C4-2B (cell line): ENCODE measurements around the gene LRRC42.

Experiments
- ZFX ChIP-seq: fragments of 450-650 bp; IDR thresholded peaks from 2 replicates; pipeline ENCODE4 v1.6.1; 2017
- TF ChIP-seq, protein P1 (sequence below): fragments of 450-650 bp; conservative IDR thresholded peaks from 2 replicates; pipeline ENCODE4 v1.5.1; 2017; ENCODE audit warnings: mild to moderate bottlenecking

DNA sequence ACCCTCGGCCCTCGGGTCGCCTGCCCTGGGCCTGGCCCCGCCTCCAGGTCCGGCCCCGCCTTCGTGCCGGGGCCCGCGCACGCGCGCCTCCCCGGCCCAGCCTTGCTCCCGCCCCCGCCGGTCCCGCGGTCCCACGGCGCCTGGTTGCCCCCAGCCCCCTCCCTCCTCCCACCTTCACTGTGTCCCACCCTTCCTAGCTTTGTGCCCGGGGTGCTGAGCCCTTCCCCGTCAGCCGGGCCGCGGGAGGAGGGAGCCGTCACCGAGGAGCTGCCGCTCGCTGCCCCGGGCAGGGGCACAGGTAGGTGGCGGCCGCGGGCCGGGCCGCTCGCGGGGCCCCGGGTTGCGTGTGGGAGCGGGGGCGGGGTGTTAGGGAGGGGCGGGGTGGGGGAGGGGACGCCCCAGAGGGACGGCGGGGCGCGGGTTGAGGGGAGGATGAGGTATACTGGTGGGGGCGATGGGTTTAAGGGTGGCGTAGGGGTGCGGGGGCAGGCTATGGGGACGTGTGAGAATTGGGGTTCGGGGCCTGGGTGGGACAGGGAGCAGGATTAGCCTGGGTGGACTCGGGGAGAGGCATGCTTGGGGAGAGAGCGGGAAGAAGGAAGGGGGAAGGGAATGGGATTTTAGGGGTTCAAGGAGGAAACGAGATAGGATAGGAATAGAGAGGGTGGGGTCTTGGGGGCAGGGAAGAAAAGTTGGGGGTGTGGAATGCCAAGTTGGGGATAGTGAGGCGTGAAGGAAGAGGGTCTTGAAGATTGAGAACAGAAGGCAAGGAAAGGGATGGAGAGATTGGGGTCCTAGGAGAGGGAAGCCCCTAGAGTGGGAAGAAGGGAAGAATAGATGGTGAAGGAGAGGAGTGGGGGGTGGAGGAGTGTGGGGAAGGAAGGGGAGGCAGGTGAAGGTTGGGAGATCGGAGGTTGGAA, at the start of gene LRRC42:
- TF ChIP-seq, protein P1, sequence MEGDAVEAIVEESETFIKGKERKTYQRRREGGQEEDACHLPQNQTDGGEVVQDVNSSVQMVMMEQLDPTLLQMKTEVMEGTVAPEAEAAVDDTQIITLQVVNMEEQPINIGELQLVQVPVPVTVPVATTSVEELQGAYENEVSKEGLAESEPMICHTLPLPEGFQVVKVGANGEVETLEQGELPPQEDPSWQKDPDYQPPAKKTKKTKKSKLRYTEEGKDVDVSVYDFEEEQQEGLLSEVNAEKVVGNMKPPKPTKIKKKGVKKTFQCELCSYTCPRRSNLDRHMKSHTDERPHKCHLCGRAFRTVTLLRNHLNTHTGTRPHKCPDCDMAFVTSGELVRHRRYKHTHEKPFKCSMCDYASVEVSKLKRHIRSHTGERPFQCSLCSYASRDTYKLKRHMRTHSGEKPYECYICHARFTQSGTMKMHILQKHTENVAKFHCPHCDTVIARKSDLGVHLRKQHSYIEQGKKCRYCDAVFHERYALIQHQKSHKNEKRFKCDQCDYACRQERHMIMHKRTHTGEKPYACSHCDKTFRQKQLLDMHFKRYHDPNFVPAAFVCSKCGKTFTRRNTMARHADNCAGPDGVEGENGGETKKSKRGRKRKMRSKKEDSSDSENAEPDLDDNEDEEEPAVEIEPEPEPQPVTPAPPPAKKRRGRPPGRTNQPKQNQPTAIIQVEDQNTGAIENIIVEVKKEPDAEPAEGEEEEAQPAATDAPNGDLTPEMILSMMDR = peak; percentile 70
- TF ChIP-seq ZFX = 0 out of 2 replicates have a peak, but pooled peaks have one; percentile 32
